ENCODE measurements around the gene CD2. TPM values are rescaled to one million over a fixed set of nuclear protein-coding genes. Genes with fewer than 3 reads are reported as not detected.

CD2 gene
- total RNA-seq, 2 experiments from 2014 or later, result 251 to 264 TPM

DNA sequence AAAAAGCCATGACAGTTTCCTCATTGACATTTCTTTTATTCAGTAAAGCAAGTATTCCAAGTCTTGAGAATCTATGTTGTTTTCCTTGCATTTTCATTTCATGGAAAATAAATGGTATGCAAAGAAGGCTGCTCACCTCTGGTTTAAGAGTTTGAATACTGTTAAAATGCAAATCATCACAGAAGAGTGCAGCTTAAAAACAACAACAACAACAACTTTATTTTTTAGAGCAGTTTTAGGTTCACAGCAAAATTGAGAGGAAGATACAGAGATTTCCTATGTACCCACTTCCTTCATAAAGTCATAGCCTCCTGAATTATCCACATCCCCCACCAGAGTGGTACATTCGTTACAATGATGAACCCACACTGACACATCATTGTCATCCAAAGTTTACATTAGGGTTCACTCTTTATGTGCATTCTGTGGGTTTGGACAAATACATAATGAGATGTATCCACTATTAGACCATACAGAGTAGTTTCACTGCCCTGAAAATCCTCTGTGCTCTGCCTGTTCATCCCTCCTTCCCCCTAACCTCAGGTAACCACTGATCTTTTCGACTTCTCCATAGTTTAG is 39.2 kb downstream of the CD2 start:
- H3K36me3 Mint-ChIP-seq (ENCODE audit: low read depth), result peaks cover 14% of the 10 kb centered on the region
- intact Hi-C loops (cut with micrococcal nuclease), result no loop called here
- H3K4me3 Mint-ChIP-seq, result no peak overlapping the region
- H3K4me1 Mint-ChIP-seq (ENCODE audit: low read depth), result peaks cover 40% of the 10 kb centered on the region
- CTCF ChIA-PET, result interaction anchor here (0.9 to 1.0 kb wide), 2 partner anchors 11 to 69 kb away, joined by 3 to 4 read pairs; no protein-coding TSS in a partner anchor
- H3K9me3 Mint-ChIP-seq, result no peaks in the 10 kb centered on the region
- H3K27me3 Mint-ChIP-seq (ENCODE audit: low read depth), result no peaks in the 10 kb centered on the region
- peak overlapping the region; percentile 5 for H3K27ac Mint-ChIP-seq
- no peak for DNase-seq

DNA sequence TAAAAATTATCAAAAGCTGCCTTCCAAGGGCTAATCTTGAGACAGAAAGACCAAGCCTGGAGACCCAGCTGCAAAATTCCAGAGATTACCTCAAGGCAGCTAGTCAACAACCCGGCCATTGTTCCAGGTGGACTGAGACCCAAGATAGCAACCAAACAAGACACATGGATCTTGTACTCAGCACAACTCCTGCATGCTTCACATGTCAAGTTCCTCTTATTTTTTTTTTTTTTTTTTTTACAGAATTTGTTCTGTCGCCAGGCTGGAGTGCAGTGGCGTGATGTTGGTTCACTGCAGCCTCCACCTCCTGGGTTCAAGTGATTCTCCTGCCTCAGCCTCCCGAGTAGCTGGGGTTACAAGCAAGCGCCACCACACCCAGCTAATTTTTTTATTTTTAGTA is 40.1 kb downstream of the CD2 start:
- peaks cover 43% of the 10 kb centered on the region for H3K4me1 Mint-ChIP-seq (ENCODE audit: low read depth)
- CTCF ChIA-PET, result interaction anchor here (0.7 to 0.9 kb wide), 2 partner anchors 51 to 70 kb away, joined by 3 to 5 read pairs; no protein-coding TSS in a partner anchor
- no peak overlapping the region for H3K4me3 Mint-ChIP-seq
- H3K9me3 Mint-ChIP-seq, result no peaks in the 10 kb centered on the region
- H3K27me3 Mint-ChIP-seq (ENCODE audit: low read depth), result no peaks in the 10 kb centered on the region
- intact Hi-C loops (cut with micrococcal nuclease), result no loop called here
- H3K36me3 Mint-ChIP-seq (ENCODE audit: low read depth), result peaks cover 19% of the 10 kb centered on the region
- H3K27ac Mint-ChIP-seq, result no peak overlapping the region
- no peak for DNase-seq

DNA sequence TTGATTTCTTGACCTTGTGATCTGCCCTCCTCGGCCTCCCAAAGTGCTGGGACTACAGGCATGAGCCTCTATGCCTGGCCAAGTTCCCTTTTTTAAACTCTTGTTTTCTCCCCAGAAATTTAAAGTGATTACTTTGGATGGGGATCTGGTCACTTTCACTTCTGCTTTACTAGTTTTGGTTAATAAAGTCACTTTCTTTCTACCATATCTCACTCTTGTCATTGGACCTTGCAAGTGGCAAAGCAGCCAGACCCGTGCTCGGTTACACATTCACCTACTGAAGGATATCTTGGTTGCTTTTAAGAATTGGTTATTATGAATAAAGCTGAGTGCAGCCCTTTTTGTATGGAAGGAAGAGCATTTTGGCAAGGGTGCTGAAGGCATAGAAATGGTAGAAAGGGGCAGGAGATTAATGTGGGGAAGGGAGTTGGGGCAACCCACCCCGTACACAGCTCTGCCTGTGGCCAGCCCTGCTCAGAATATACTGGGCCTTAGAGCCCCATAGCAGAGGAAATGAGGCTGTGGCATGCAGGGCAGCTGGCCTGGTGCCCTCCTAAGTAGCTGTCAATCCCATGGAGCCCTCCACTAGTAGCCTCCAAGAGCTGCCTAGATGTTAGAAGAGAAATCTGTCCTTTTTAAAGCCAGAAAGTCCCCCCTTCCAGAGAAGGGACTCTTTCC is 40.7 kb downstream of the CD2 start:
- intact Hi-C loops (cut with micrococcal nuclease), result no loop called here
- Mint-ChIP-seq H3K36me3 (ENCODE audit: low read depth) (peaks cover 25% of the 10 kb centered on the region), H3K27ac (no peak overlapping the region), H3K27me3 (ENCODE audit: low read depth) (no peaks in the 10 kb centered on the region), H3K4me3 (no peak overlapping the region), H3K4me1 (ENCODE audit: low read depth) (peaks cover 46% of the 10 kb centered on the region), H3K9me3 (no peaks in the 10 kb centered on the region)
- no peak for DNase-seq
- CTCF ChIA-PET, result interaction anchor here (0.7 to 1.2 kb wide), 3 partner anchors 10 to 52 kb away, joined by 3 to 5 read pairs (median 4); no protein-coding TSS in a partner anchor

DNA sequence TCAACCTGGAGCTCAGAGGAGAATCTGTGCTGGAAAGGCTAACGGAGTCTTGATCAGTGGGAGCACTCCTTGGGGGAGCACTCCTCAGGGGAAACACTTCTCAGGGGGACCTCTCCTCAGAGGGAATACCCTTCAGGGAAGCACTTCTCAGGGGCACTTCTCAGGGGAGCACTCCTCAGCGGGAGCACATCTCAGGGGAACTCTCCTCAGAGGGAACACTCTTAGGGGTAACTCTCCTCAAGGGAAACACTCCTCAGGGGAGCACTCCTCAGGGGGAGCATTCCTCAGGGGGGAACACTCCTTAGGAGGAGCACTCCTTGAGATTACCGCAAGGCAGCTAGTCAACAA is 41.2 kb downstream of the CD2 start:
- intact Hi-C loops (cut with micrococcal nuclease), result no loop called here

DNA sequence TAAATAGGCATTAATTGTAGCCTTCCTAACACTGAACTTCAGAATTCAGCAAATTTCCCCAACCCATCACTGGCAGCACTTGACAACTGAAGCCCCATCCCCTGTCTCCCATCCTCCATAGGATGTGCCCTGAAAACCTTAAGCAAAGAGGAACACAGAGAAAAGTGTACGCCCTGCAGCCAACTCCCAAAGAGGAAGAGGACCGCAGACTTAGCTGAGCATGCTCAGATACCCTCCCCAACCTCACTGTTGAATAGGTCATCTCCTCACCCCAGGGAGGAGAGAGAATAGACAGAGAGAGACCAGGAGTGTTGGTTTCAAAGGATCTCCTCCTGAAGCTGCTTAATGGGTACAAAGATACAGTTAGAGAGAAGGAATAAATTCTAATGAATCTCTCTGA is 50.5 kb downstream of the CD2 start:
- Mint-ChIP-seq H3K27me3 (ENCODE audit: low read depth) (no peaks in the 10 kb centered on the region), H3K36me3 (ENCODE audit: low read depth) (peaks cover 30% of the 10 kb centered on the region), H3K4me3 (peak overlapping the region; percentile 86), H3K27ac (peak overlapping the region; percentile 97), H3K9me3 (no peaks in the 10 kb centered on the region), H3K4me1 (ENCODE audit: low read depth) (peaks cover 90% of the 10 kb centered on the region)
- CTCF ChIA-PET, result interaction anchor here (1.1 to 4.9 kb wide), 7 partner anchors 9 to 255 kb away, joined by 3 to 44 read pairs (median 4); partner anchors contain the start of gene TTF2
- DNase-seq, result peak; percentile 44
- intact Hi-C loops (cut with micrococcal nuclease), result no loop called here

More for the DNA sequence above, 41.2 kb downstream of the CD2 start:
- H3K9me3 Mint-ChIP-seq, result no peaks in the 10 kb centered on the region
- peaks cover 30% of the 10 kb centered on the region for H3K36me3 Mint-ChIP-seq (ENCODE audit: low read depth)
- no peaks in the 10 kb centered on the region for H3K27me3 Mint-ChIP-seq (ENCODE audit: low read depth)
- no peak for DNase-seq
- CTCF ChIA-PET, result interaction anchor here (0.8 to 1.3 kb wide), 4 partner anchors 9 to 70 kb away, joined by 3 to 4 read pairs (median 3); no protein-coding TSS in a partner anchor
- no peak overlapping the region for H3K4me3 Mint-ChIP-seq
- H3K27ac Mint-ChIP-seq, result no peak overlapping the region
- H3K4me1 Mint-ChIP-seq (ENCODE audit: low read depth), result peaks cover 49% of the 10 kb centered on the region

DNA sequence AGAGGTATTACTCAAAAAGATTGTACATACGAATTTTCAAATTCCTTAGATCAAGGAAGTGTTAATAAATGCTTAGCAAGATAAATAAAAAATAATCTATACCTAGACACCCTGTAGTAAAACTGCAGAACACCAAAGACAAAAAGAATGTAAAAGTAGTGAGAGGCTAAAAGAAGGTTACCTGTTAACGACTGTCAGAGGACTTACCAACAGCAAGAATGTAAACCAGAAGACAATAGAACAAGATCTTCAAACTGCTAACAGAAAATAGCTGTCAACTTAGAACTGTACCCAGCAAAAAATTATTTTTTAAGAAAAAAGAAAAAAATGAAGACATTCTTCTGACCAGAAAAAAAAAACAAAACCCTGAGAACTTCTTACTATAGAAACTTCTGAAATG is 51.2 kb downstream of the CD2 start:
- intact Hi-C loops (cut with micrococcal nuclease), result no loop called here
- H3K4me3 Mint-ChIP-seq, result peak overlapping the region; percentile 86

DNA sequence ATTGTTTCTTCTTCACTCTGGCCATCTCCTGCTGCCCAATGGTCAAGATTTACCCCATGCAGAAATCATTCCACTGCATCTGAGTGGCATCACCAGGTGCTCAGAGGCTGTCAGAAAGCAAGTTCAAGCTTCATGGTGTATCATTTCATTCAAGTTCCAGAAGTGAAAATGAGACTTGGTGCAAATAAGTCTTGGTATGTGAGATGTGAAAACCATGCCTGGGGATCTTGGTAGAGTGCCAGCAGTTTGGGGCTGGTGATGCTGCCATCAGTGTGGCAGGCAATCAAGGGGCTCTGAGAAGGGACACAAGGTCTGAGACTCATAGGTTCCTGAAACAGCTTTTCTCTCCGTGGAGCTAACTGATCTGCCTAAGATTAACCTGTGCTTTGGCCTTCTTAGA is 52.0 kb downstream of the CD2 start:
- Mint-ChIP-seq H3K27me3 (ENCODE audit: low read depth) (no peaks in the 10 kb centered on the region), H3K4me1 (ENCODE audit: low read depth) (peaks cover 90% of the 10 kb centered on the region), H3K4me3 (peak overlapping the region; percentile 86), H3K9me3 (no peaks in the 10 kb centered on the region), H3K27ac (peak overlapping the region; percentile 97), H3K36me3 (ENCODE audit: low read depth) (peaks cover 22% of the 10 kb centered on the region)
- peak; percentile 91 for DNase-seq
- intact Hi-C loops (cut with micrococcal nuclease), result loop anchor here (1.0 kb wide), 3 partner anchors 9 to 42 kb away; no protein-coding TSS in a partner anchor
- CTCF ChIA-PET, result interaction anchor here (0.6 to 4.9 kb wide), 9 partner anchors 10 to 81 kb away, joined by 3 to 44 read pairs (median 6); partner anchors contain the start of gene CD2

More for the DNA sequence above, 51.2 kb downstream of the CD2 start:
- peak overlapping the region; percentile 97 for H3K27ac Mint-ChIP-seq
- H3K36me3 Mint-ChIP-seq (ENCODE audit: low read depth), result peaks cover 24% of the 10 kb centered on the region
- H3K27me3 Mint-ChIP-seq (ENCODE audit: low read depth), result no peaks in the 10 kb centered on the region
- DNase-seq, result no peak
- CTCF ChIA-PET, result interaction anchor here (0.9 to 4.9 kb wide), 5 partner anchors 10 to 254 kb away, joined by 3 to 44 read pairs (median 3); partner anchors contain the start of gene TTF2
- H3K9me3 Mint-ChIP-seq, result no peaks in the 10 kb centered on the region
- H3K4me1 Mint-ChIP-seq (ENCODE audit: low read depth), result peaks cover 90% of the 10 kb centered on the region

DNA sequence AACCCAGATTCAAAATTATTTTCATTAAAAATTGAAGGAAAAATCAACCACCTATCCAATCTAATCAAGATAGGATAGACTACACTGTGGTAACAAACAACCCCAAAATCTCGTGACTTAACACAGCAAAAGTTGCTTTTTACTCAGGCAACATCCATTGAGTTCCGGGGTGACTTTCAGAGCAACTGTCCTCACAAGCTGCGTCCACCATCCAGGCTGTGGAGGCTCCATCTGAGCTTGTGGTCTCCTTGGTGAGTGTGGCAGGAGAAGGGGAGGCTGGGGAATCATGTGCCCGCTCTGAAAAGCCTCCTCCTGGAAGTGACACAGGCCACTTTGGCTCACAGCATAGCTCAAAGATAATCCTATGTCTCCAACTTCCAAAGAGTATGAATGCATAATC is 52.4 kb downstream of the CD2 start:
- intact Hi-C loops (cut with micrococcal nuclease), result loop anchor here (1.0 kb wide), 5 partner anchors 9 to 42 kb away; no protein-coding TSS in a partner anchor
- no peak for DNase-seq
- H3K4me3 Mint-ChIP-seq, result peak overlapping the region; percentile 86
- CTCF ChIA-PET, result interaction anchor here (0.6 to 4.9 kb wide), 9 partner anchors 10 to 81 kb away, joined by 3 to 44 read pairs (median 6); partner anchors contain the start of gene CD2
- H3K27me3 Mint-ChIP-seq (ENCODE audit: low read depth), result no peaks in the 10 kb centered on the region
- peaks cover 91% of the 10 kb centered on the region for H3K4me1 Mint-ChIP-seq (ENCODE audit: low read depth)
- peaks cover 23% of the 10 kb centered on the region for H3K36me3 Mint-ChIP-seq (ENCODE audit: low read depth)
- peaks cover 1% of the 10 kb centered on the region for H3K9me3 Mint-ChIP-seq
- peak overlapping the region; percentile 97 for H3K27ac Mint-ChIP-seq

DNA sequence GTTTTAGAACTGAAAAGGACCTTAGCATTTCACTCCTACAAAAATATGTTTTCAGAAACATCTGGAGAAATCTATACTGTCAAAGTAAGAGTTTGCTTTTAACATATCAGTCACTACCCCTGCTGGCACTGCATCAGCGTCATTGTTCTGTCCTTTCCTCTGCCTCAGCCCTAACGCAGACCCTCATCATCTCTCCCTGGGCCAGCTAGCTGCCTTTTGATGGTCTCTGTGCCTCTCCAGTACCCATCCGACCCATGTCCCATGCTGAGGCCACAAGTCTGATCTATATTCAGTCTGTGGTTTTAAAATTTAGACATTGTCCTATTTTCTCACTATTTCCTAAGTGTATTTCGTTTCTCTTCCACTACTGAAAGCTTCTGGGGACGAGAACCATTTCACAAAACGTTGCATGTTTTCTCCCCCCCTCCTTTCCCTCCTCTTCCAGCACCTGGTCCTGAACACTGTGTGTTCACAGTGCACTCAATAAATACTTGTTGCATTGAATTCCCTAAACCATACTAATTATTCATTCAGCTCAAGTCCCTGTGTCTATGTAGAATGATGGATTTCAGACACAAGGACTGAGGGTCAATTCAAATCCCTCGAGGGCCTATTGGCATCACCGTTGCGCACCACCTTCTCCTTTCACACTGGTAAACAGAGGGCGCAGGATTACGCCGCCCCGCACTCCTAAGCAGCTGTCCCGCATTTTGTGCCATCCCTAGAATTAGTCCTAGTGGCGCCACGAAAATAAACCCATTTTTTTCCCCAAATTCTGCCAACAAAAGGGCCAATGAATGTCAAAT is 53.4 kb downstream of the CD2 start:
- DNase-seq, result no peak

DNA sequence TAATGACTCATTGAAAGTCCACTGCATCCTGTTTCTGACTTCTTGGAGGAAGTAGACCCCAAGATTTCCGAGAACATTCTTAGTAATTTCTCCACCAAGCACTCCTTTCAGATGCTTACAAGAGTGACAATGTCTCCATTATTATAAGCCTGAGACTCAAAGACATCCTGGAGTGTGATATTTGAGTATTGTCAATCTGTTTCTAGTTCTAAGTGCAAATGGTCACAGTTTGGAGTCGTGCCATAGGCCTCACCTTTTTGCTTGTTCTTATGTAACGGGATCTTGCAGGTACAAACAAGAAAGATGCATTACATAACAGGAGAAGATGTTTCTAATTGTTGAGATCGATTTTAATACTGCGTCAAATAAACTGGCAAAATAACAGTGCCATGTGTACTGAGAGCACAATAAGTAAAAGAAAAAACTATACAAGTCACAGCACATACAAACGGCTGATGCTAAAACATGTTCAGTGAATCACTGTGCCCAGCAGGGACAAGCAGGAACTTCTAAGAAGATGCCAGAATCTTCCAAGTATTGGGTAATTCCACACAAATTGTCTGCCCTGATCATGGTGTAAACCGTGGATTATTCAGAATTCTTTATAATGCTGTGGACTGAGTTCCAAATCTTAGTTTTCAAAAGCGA is 54.1 kb downstream of the CD2 start:
- peak overlapping the region; percentile 97 for H3K27ac Mint-ChIP-seq
- H3K36me3 Mint-ChIP-seq (ENCODE audit: low read depth), result peaks cover 27% of the 10 kb centered on the region
- CTCF ChIA-PET, result interaction anchor here (0.6 to 4.9 kb wide), 8 partner anchors 9 to 86 kb away, joined by 3 to 44 read pairs (median 8); partner anchors contain the start of gene CD2
- DNase-seq, result no peak
- intact Hi-C loops (cut with micrococcal nuclease), result no loop called here
- peak overlapping the region; percentile 36 for H3K4me3 Mint-ChIP-seq
- no peaks in the 10 kb centered on the region for H3K27me3 Mint-ChIP-seq (ENCODE audit: low read depth)
- peaks cover 86% of the 10 kb centered on the region for H3K4me1 Mint-ChIP-seq (ENCODE audit: low read depth)
- peaks cover 12% of the 10 kb centered on the region for H3K9me3 Mint-ChIP-seq

More for the DNA sequence above, 53.4 kb downstream of the CD2 start:
- H3K9me3 Mint-ChIP-seq, result peaks cover 7% of the 10 kb centered on the region
- H3K27ac Mint-ChIP-seq, result peak overlapping the region; percentile 97
- intact Hi-C loops (cut with micrococcal nuclease), result loop anchor here (1.0 kb wide), 2 partner anchors 29 to 43 kb away; no protein-coding TSS in a partner anchor
- CTCF ChIA-PET, result interaction anchor here (0.6 to 4.9 kb wide), 9 partner anchors 10 to 82 kb away, joined by 3 to 44 read pairs (median 6); partner anchors contain the start of gene CD2
- peaks cover 22% of the 10 kb centered on the region for H3K36me3 Mint-ChIP-seq (ENCODE audit: low read depth)
- H3K4me3 Mint-ChIP-seq, result peak overlapping the region; percentile 36
- H3K27me3 Mint-ChIP-seq (ENCODE audit: low read depth), result no peaks in the 10 kb centered on the region
- peaks cover 89% of the 10 kb centered on the region for H3K4me1 Mint-ChIP-seq (ENCODE audit: low read depth)

DNA sequence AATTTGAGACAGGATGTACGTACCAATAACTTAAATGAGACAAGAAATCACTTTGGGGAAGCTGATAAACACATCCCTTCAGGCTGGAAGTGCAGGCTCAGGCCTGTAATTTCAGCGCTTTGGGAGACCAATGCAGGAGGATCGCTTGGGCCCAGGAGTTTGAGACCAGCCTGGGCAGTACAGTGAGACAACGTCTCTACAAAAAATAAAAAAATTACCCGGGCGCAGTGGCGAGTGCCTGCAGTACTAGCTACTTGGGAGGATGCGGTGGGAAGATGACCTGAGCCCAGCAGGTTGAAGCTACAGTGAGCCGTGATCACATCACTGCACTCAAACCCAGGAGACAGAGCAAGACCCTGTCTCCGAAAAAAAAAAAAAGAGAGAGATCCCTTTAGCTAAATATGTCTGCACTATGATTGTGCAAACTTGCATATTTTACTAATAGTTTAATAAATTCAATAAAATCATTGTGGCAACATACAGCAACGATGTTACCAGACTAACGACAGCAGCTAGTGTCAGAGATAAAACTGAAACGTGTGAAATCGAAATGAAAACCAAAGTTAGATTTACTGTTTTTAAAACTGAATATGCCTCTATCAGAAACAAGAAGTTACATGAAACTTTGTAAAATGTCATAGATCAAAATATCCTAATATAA is 54.7 kb downstream of the CD2 start:
- Mint-ChIP-seq H3K9me3 (peaks cover 19% of the 10 kb centered on the region), H3K36me3 (ENCODE audit: low read depth) (peaks cover 31% of the 10 kb centered on the region), H3K27me3 (ENCODE audit: low read depth) (no peaks in the 10 kb centered on the region), H3K27ac (peak overlapping the region; percentile 97), H3K4me1 (ENCODE audit: low read depth) (peaks cover 87% of the 10 kb centered on the region), H3K4me3 (peak overlapping the region; percentile 31)
- no peak for DNase-seq
- intact Hi-C loops (cut with micrococcal nuclease), result no loop called here
- CTCF ChIA-PET, result interaction anchor here (0.7 to 3.6 kb wide), 8 partner anchors 8 to 192 kb away, joined by 3 to 20 read pairs (median 4); partner anchors contain the start of genes CD101 and CD2

Measured in activated naive CD4-positive, alpha-beta T cell treated with anti-CD3 and anti-CD28 coated beads for 36 hours (primary cell).